BLaER1 treated with 17β-estradiol and CSF1 and Interleukin-3, amounts not matched to agents 10 nM and 100 nM (cell line): ENCODE data around the gene SPSB4.

ENCODE experiments used
- H3K27ac ChIP-seq, 11 experiments: shearing (Covaris generic); formaldehyde crosslinking; 2 replicates each; pipeline ENCODE4 v1.8.1; 2022
- H3K27me3 ChIP-seq, 11 experiments: shearing (Covaris generic); formaldehyde crosslinking; 2 replicates each; pipeline ENCODE4 v1.8.1; 2022
- H3K36me3 ChIP-seq, 11 experiments: shearing (Covaris generic); formaldehyde crosslinking; 2 replicates each; pipeline ENCODE4 v1.8.1; 2022
- H3K4me1 ChIP-seq, 10 experiments: shearing (Covaris generic); formaldehyde crosslinking; 2 replicates each; pipeline ENCODE4 v1.8.1; 2022
- H3K4me2 ChIP-seq, 11 experiments: shearing (Covaris generic); formaldehyde crosslinking; 2 replicates each; pipeline ENCODE4 v1.8.1; 2022
- H3K4me3 ChIP-seq, 10 experiments: shearing (Covaris generic); formaldehyde crosslinking; 2 replicates each; pipeline ENCODE4 v1.8.1; 2022
- H3K9ac ChIP-seq, 11 experiments: shearing (Covaris generic); formaldehyde crosslinking; 2 replicates each; pipeline ENCODE4 v1.8.1; 2022
- H3K9me3 ChIP-seq, 11 experiments: shearing (Covaris generic); formaldehyde crosslinking; replicated peaks in 1 of 11; 2 replicates each; pipeline ENCODE4 v1.8.1; 2022
- H4K20me1 ChIP-seq, 11 experiments: shearing (Covaris generic); formaldehyde crosslinking; 2 replicates each; pipeline ENCODE4 v1.8.1; 2022
- Cebpa-rat ChIP-seq, 11 experiments: shearing (Covaris generic); IDR thresholded peaks; 2 replicates each; pipeline ENCODE4 v1.8.1; 2022

Gene SPSB4

DNA sequence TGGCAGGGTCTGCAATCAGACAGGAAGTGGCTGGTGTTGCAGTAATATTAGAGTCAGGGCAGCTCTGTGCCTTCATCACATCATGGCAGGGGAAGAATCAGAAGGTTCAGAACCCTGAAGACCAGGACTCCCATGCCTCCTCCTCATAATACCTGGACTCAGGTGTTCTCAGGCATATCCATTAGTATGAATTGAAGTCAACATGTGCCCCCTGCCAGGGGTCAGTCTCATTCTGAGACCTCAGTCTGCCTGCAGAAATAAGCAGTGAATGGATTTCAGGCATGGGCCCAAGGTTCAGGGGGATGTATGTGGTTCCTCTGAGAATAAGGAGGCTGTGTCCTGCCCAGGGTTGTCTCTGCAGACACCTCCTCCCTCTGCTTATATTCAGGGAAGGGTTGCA is 74.2 kb downstream of the SPSB4 start:
- no peaks in the 10 kb centered on the region; a peak in 1 of 22 replicates for H3K9me3 ChIP-seq
- no peak overlapping the region for H3K9ac ChIP-seq
- TF ChIP-seq Cebpa-rat (IDR thresholded peaks at IDR 0.05), result no peak
- no peaks in the 10 kb centered on the region for H3K36me3 ChIP-seq
- H3K27ac ChIP-seq, result no peak overlapping the region
- H3K4me2 ChIP-seq, result no peak overlapping the region
- no peaks in the 10 kb centered on the region for H3K27me3 ChIP-seq
- H3K4me1 ChIP-seq, result no peaks in the 10 kb centered on the region; a peak in 1 of 20 replicates
- H4K20me1 ChIP-seq, result no peaks in the 10 kb centered on the region
- no peak overlapping the region for H3K4me3 ChIP-seq

DNA sequence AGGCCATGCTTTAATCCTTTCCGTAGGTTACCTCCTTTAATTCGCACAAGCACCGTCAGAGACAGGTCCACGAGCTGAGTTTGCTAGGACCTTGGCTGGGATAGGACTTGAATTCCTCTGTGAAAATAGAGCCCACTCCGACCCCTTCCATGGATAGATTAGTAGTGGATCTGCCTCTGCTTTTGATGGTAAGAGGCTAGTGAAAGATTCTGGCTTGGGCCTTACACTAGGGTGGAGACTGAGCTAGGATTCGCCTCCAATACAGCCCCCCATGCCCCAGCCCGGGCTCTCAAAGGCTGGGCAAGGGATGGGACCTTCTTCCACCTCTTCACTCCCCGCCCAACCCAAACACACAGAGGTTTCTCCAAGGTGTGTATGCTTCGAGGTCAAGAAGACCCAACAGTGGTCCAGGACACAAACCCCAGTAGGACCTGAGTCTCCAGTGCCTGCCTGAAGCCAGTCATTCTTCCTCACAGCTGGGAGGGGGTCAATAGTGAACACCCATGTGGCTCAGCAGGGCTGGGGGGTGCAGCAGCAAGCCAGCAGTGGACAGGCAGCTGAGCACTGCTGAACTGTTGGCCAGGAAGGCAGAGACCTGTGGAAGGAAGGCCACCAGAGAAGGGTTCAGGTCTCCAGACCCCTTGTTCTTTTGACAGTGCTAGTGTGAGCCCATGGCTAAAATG is 75.7 kb downstream of the SPSB4 start:
- no peak overlapping the region for H3K27ac ChIP-seq
- no peaks in the 10 kb centered on the region for H3K36me3 ChIP-seq
- no peaks in the 10 kb centered on the region; a peak in 1 of 20 replicates for H3K4me1 ChIP-seq
- H3K9me3 ChIP-seq, result no peaks in the 10 kb centered on the region; a peak in 1 of 22 replicates
- TF ChIP-seq Cebpa-rat (IDR thresholded peaks at IDR 0.05), result no peak
- H3K27me3 ChIP-seq, result no peaks in the 10 kb centered on the region
- no peak overlapping the region for H3K4me2 ChIP-seq
- no peak overlapping the region for H3K9ac ChIP-seq
- H3K4me3 ChIP-seq, result no peak overlapping the region
- no peaks in the 10 kb centered on the region for H4K20me1 ChIP-seq

DNA sequence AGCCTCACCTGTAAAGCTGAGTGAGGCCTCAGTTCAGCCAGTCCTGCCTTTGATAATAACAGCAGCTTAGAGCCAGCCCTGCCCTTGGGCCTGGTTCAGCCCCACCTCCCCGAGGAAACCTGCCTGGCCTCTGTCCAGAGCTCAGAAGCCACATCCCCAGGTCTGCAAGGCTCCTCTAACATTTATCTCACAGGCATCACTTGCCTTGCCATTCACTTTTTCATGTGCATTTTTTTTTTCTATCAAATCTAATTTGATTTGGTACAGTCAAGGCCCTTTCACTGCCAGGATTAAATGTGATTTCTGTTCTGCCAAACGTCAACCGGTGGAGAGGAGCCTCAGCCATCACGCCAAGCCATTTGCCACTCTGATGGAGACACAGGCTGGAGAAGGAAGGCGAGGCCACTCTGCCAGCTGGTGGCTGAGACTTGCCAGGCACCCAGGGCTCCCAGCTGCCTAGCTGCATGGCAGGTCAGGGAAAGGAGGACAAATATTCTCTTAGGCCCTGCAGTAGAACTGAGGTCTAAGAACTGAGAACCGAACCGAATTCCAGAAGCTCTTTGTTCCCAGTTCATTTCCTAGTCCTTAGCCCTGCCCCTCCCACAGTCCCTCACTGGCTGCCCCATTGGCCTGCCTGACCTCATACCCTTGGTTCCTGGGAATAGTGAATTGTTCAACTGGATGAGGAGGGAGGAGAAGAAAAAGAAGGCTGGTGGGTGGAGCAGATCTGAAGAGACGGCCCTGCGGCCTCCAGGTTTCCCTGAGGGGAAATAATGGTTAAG is 76.4 kb downstream of the SPSB4 start:
- Histone ChIP-seq H3K9ac (no peak overlapping the region), H4K20me1 (no peaks in the 10 kb centered on the region), H3K4me2 (no peak overlapping the region), H3K27me3 (no peaks in the 10 kb centered on the region), H3K36me3 (no peaks in the 10 kb centered on the region), H3K9me3 (no peaks in the 10 kb centered on the region; a peak in 1 of 22 replicates), H3K4me3 (no peak overlapping the region), H3K27ac (no peak overlapping the region), H3K4me1 (no peaks in the 10 kb centered on the region)
- TF ChIP-seq Cebpa-rat (IDR thresholded peaks at IDR 0.05), result no peak

DNA sequence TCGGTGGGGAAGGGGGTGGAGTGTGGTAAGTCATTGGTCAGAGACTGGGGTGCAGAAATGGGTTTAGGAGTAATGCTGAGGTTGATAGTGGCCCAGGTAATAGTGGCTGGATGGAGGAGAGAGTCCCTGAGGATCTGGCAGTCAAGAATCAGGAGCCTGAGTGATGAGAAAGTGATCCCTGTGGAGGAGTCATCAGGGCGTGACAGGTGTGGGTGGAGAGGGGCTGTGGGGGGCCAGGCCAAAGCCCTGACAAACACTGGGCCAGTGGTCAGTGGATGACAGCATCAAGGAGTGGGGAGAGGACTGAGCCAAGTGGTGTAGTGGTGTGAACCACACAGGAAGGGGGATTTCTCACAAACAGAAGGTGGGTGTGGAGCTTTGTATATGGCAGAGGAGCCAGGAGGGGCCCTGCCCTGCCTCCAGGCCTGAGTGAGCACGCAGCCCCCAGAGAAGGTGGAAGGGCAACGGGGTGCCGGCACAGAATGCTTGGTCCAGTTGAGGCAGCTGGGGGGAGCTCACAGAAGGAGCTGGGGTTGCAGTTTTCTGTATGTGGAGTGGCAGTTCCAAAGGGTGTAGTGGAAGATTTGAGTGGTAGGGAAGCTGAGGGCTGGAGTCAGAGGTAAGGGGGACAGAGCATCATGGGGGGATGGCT is 77.1 kb downstream of the SPSB4 start:
- Histone ChIP-seq H3K4me1 (no peaks in the 10 kb centered on the region), H3K4me2 (no peak overlapping the region), H3K9ac (no peak overlapping the region), H3K36me3 (no peaks in the 10 kb centered on the region), H3K27ac (no peak overlapping the region), H3K27me3 (no peaks in the 10 kb centered on the region), H3K9me3 (no peaks in the 10 kb centered on the region), H3K4me3 (no peak overlapping the region), H4K20me1 (no peaks in the 10 kb centered on the region)
- no peak for TF ChIP-seq Cebpa-rat (IDR thresholded peaks at IDR 0.05)

DNA sequence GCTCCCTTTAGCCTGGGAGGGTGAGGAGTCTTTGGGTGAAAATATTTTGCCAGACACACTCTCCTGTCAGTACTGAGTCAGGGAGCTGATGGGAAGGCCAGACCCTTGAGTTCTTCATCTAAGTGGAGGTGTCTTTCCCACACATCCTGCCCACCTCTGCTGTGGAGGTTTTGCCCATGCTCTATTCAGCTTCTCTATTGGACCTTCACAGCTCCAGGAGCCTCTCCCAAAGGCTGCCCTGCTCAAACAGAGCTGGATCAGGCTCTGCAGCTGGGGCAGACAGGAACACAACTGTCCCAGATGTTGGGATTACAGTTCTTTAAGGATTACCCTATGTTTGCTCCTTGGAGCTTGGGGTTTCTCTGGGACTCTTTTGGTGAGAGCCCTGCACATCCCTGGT is 77.9 kb downstream of the SPSB4 start:
- Histone ChIP-seq H3K27me3 (no peaks in the 10 kb centered on the region), H3K36me3 (no peaks in the 10 kb centered on the region), H3K4me2 (no peak overlapping the region), H3K27ac (no peak overlapping the region), H3K9ac (no peak overlapping the region), H3K4me1 (no peaks in the 10 kb centered on the region), H3K4me3 (no peak overlapping the region), H4K20me1 (no peaks in the 10 kb centered on the region), H3K9me3 (0 out of 22 replicates have a peak, but pooled peaks cover 0 to under 1% (median 0%) of the 10 kb centered on the region in 11 experiments)
- no peak for TF ChIP-seq Cebpa-rat (IDR thresholded peaks at IDR 0.05)

DNA sequence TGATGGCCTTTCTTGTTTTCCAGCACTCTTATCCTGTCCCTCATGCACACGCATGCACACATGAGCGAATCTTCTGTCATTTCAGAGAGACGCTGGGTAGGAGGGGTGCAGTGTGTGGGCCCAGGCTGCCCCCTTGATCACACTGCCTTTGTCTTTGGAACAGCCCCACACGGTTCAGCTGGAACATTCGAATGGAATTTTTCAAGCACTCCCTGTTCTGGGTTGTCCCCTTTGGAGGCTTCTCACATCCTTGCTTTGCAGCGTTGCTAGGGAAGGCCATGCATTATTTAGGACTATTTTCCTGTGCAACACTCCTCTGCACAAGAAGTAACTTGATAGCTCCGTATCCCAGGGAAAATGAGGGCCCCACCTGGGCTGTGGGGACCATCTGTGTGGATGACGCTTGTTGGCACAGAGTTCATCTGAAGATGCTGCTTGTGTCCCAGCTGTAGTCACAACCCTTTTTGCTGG is 78.4 kb downstream of the SPSB4 start:
- Histone ChIP-seq H3K4me3 (no peak overlapping the region), H3K27ac (no peak overlapping the region), H3K9me3 (0 out of 22 replicates have a peak, but pooled peaks cover 0 to 4% (median 0%) of the 10 kb centered on the region in 11 experiments), H4K20me1 (no peaks in the 10 kb centered on the region), H3K4me1 (no peaks in the 10 kb centered on the region), H3K27me3 (no peaks in the 10 kb centered on the region), H3K36me3 (no peaks in the 10 kb centered on the region), H3K4me2 (no peak overlapping the region), H3K9ac (no peak overlapping the region)
- TF ChIP-seq Cebpa-rat (IDR thresholded peaks at IDR 0.05), result no peak

DNA sequence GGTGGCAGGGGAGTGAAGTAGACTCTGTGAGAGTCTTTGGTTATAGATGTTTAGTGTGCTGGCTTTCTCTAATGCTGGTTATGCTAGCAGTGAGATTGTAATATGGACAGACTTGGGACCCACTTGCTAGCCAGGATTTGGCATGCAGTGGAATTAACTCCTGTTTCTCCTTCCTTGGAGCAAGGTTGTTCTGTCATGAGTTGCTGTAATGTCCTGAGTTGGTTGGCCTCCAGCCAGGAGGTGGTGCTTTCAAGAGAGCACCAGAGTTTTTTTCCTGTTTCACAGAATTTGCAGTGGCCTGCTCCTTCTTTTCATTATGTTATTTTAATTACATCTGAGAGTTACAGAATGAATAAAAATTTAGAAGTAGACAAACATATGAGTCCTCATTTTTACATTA is 92.4 kb downstream of the SPSB4 start:
- no peak for TF ChIP-seq Cebpa-rat (IDR thresholded peaks at IDR 0.05)
- Histone ChIP-seq H3K4me3 (no peak overlapping the region), H3K27me3 (no peaks in the 10 kb centered on the region), H3K4me1 (no peaks in the 10 kb centered on the region), H3K4me2 (no peak overlapping the region), H3K9ac (no peak overlapping the region), H4K20me1 (no peaks in the 10 kb centered on the region), H3K36me3 (no peaks in the 10 kb centered on the region), H3K27ac (no peak overlapping the region), H3K9me3 (peaks cover 31 to 55% (median 41%) of the 10 kb centered on the region in 11 experiments)

DNA sequence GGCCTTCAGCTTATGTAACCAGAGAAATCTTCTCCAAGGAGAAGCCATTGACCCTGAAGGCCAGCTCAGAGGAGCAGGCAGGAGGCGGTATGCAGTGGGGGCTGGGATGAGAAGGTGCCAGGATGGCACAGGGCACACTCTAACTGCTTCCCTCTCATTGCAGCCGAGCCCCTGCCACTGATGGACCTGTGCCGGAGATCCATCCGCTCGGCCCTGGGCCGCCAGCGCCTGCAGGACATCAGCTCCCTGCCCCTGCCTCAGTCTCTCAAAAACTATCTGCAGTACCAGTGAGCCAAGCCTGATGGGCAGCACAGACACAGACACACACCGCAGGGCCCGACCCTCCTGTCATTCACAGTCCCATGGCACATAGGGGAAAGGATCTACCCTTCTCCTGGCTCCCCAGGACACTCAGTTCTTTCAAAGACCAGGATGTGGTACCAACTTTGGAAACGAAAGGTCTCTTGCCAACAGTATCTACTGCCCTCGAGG is 95.9 kb downstream of the SPSB4 start:
- Histone ChIP-seq H3K4me3 (no peak overlapping the region), H4K20me1 (no peaks in the 10 kb centered on the region), H3K9me3 (peaks cover 15 to 30% (median 20%) of the 10 kb centered on the region in 11 experiments), H3K9ac (no peak overlapping the region), H3K27ac (no peak overlapping the region), H3K4me2 (no peak overlapping the region), H3K27me3 (no peaks in the 10 kb centered on the region), H3K4me1 (no peaks in the 10 kb centered on the region; a peak in 1 of 20 replicates), H3K36me3 (no peaks in the 10 kb centered on the region)
- TF ChIP-seq Cebpa-rat (IDR thresholded peaks at IDR 0.05), result no peak

DNA sequence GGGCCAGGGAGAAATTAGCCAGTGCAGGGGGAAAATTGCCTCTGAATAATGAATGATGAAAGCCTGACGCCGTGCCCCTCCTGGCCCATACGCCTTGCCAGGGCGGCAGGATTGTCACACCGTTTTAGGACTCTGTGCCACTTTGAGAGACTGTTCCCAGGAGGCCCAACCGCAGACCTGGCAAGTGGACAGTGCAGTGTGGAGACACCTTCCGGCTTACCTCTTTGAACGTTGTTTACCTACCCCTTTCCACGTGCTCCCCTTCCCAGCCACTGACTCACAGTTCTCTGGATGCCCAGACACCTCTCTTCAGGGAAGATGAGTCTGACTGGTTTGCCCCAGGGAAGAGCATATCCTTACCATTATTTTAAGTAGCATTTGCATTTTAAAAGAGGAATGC is 96.5 kb downstream of the SPSB4 start:
- no peak overlapping the region for H3K9ac ChIP-seq
- no peak for TF ChIP-seq Cebpa-rat (IDR thresholded peaks at IDR 0.05)
- no peak overlapping the region for H3K4me2 ChIP-seq
- H3K27ac ChIP-seq, result no peak overlapping the region
- no peaks in the 10 kb centered on the region for H3K36me3 ChIP-seq
- no peak overlapping the region for H3K4me3 ChIP-seq
- H3K4me1 ChIP-seq, result no peaks in the 10 kb centered on the region; a peak in 1 of 20 replicates
- no peaks in the 10 kb centered on the region for H4K20me1 ChIP-seq
- H3K9me3 ChIP-seq, result peaks cover 9 to 23% (median 14%) of the 10 kb centered on the region in 11 experiments
- no peaks in the 10 kb centered on the region for H3K27me3 ChIP-seq
